Measurements from ENCODE around the gene C11orf98.

DNA sequence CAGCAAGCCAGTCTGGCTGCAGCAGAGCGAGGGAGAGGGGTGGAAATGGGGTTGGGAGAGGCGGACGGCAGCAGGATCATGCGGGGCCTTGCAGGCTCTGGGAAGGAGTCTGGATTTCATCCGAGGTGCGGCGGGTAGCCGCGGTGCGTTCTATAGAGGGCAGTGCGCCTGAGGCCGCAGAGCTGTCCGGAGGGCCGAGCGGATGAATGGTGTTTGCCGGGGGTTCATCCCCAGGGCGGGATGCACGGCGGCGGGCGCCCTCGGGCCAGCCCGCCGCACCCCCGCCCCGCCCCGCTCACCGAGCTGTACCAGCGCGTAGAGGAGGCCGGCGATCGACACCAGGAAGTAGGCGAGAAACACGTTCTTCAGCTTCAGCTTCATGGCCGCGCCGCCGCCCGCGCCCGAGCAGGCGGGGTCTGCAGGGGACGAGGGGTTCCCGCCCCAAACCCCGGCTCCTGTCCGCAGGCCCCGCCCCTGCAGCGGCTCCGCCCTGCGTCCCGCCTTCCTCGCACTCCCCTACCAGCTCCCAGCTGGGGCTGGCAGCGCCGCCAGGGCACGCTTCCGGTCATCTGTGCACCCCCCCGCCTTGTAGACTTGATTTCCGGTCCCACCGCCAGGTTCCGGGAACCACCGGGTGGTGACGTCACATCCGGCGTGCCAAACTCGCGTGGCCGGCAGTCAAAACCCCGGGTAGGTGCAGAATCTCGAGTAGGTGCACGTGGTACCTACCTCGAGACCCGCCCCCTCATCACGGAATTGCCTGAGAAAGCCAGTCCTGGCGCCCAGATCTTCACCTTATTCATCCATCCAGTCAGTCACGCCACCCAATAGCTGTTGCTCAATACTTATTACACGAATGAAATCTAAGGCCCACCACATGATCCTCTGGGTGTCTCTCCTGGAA lies 43.2 kb downstream of the C11orf98 start, which contains the start of gene B3GAT3:
- TF ChIP-seq PATZ1 (CRISPR knock-in tag; IDR thresholded peaks at IDR 0.05; ENCODE audit: borderline replicate concordance) = no peak
- no peak for TF ChIP-seq TCF4 (CRISPR knock-in tag; IDR thresholded peaks at IDR 0.05; ENCODE audit: borderline replicate concordance)
- peak; percentile 78 for TF ChIP-seq ZFP3 (CRISPR knock-in tag; IDR thresholded peaks at IDR 0.05)
